HEK293T (cell line): ENCODE results near the gene MGLL.

Experiments used
- CTCF ChIA-PET: fragments of 350-600 bp; formaldehyde crosslinking; extraction: SDS; loops from one replicate; lab custom pipeline; 2021; ENCODE audit warnings: antibody characterized with exemption, inconsistent platforms; lab: Yijun Ruan, JAX
- POLR2A ChIA-PET: fragments of 350-600 bp; formaldehyde crosslinking; extraction: SDS; loops from one replicate; lab custom pipeline; 2020; ENCODE audit warnings: antibody characterized with exemption, inconsistent platforms; lab: Yijun Ruan, JAX
- DNase-seq: peaks from one replicate; pipeline ENCODE4 v3.0.0; 2012; ENCODE audit warnings: mixed read lengths; ENCODE audit errors: extremely low spot score
- ARNT ChIP-seq: fragments of 450-650 bp; IDR thresholded peaks from 2 replicates; pipeline ENCODE4 v1.6.1; 2017; ENCODE audit warnings: mild to moderate bottlenecking
- BHLHE40 ChIP-seq: fragments of 450-650 bp; IDR thresholded peaks from 2 replicates; pipeline ENCODE4 v1.6.1; 2016; ENCODE audit warnings: mild to moderate bottlenecking, moderate library complexity, borderline replicate concordance
- CTBP1 ChIP-seq: fragments of 450-650 bp; IDR thresholded peaks from 2 replicates; pipeline ENCODE4 v1.6.1; 2016; ENCODE audit warnings: borderline replicate concordance
- ELF4 ChIP-seq: fragments of 450-650 bp; IDR thresholded peaks from 2 replicates; pipeline ENCODE4 v1.6.1; 2017; ENCODE audit warnings: antibody characterized with exemption
- FOXA1 ChIP-seq: fragments of 450-650 bp; IDR thresholded peaks from 2 replicates; pipeline ENCODE4 v1.6.1; 2016; ENCODE audit warnings: mild to moderate bottlenecking
- FOXK2 ChIP-seq: fragments of 450-650 bp; IDR thresholded peaks from 2 replicates; pipeline ENCODE4 v1.6.1; 2016; ENCODE audit warnings: mild to moderate bottlenecking
- FOXM1 ChIP-seq: fragments of 450-650 bp; IDR thresholded peaks from 2 replicates; pipeline ENCODE4 v1.6.1; 2017; ENCODE audit warnings: mild to moderate bottlenecking, borderline replicate concordance
- HDGF ChIP-seq: fragments of 450-650 bp; IDR thresholded peaks from 2 replicates; pipeline ENCODE4 v1.6.1; 2017; ENCODE audit warnings: antibody characterized with exemption, borderline replicate concordance
- L3MBTL2 ChIP-seq: fragments of 450-650 bp; conservative IDR thresholded peaks from 2 replicates; pipeline ENCODE4 v1.6.1; 2016; ENCODE audit warnings: mild to moderate bottlenecking
- LEF1 ChIP-seq: fragments of 450-650 bp; IDR thresholded peaks from 2 replicates; pipeline ENCODE4 v1.6.1; 2017; ENCODE audit warnings: mild to moderate bottlenecking, borderline replicate concordance
- NFRKB ChIP-seq: fragments of 450-650 bp; IDR thresholded peaks from 2 replicates; pipeline ENCODE4 v1.6.1; 2016; ENCODE audit warnings: mild to moderate bottlenecking, moderate library complexity
- SP1 ChIP-seq: fragments of 450-650 bp; IDR thresholded peaks from 2 replicates; pipeline ENCODE4 v1.6.1; 2017
- SUZ12 ChIP-seq: fragments of 450-650 bp; IDR thresholded peaks from 2 replicates; pipeline ENCODE4 v1.6.1; 2016; ENCODE audit warnings: mild to moderate bottlenecking
- TARDBP ChIP-seq: fragments of 450-650 bp; IDR thresholded peaks from 2 replicates; pipeline ENCODE4 v1.6.1; 2016
- ZNF384 ChIP-seq: fragments of 450-650 bp; IDR thresholded peaks from 2 replicates; pipeline ENCODE4 v1.6.1; 2016
- TF ChIP-seq, protein P1 (sequence below): fragments of 450-650 bp; IDR thresholded peaks from 2 replicates; pipeline ENCODE4 v1.6.1; 2016

Gene MGLL

DNA sequence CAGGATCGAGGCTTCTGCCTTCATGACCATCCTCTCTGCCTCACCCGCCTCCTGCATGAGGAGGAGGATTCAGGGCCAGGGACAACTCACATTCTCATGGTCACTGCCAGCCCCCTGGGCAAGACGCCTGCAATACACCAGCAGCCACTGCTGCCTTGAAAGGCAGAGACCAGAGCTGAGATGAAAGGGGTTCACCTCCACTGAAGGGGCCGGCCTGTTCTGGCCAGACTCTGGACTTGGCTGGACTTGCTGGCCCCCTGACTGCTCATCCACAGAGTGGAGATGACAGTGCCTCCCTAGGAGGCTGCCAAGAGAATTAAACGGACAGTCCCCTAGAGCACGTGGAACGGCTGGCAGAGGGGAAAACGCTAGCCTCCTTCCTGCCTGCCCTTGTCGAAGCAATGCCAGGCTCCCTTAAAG is 35.2 kb downstream of the MGLL start:
- ChIA-PET CTCF (no interaction called here), POLR2A (no interaction called here)

DNA sequence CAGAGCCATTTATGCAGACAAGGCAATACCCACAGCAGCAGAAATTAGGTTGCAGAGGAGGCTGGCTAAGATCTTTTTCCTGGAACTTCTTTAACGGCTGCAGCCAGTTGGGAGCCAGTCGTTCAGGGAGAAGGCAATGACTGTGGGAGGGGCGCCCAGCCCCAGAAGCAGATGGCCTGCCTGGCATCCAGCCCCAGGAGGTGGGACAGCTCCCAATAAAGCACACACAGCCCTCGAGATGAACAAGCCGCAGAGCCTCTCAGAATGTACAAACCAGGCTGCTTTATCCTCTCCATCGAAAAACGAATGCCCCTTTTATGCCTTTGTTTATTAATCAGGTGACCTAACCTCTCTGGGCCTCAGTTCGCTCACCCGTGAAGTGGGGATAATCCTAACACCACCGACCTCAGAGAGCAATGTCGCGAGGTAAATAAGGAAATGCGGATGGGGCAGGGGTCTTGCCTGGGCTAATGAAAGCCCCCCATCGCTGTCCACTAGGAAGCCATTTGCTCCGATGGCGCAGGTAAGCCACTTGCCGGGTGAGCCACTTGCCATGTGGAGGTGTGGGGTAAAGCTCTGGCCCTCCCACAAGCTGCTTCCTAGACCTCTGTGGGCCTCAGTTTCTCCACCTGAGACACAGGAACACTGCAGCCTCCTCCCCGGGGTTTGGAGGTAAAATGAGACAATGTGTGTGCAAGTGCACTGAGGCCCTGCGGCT is 35.8 kb downstream of the MGLL start:
- ChIA-PET CTCF (no interaction called here), POLR2A (no interaction called here)
- no peak for DNase-seq
- TF ChIP-seq FOXK2 (no peak), FOXA1 (no peak), FOXM1 (no peak), NFRKB (no peak), ZNF384 (no peak), CTBP1 (no peak), TARDBP (no peak), BHLHE40 (no peak), ELF4 (no peak)
- TF ChIP-seq, protein P1, sequence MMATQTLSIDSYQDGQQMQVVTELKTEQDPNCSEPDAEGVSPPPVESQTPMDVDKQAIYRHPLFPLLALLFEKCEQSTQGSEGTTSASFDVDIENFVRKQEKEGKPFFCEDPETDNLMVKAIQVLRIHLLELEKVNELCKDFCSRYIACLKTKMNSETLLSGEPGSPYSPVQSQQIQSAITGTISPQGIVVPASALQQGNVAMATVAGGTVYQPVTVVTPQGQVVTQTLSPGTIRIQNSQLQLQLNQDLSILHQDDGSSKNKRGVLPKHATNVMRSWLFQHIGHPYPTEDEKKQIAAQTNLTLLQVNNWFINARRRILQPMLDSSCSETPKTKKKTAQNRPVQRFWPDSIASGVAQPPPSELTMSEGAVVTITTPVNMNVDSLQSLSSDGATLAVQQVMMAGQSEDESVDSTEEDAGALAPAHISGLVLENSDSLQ, result no peak

More for the DNA sequence above, 35.2 kb downstream of the MGLL start:
- DNase-seq, result no peak
- TF ChIP-seq FOXA1, result no peak
- TF ChIP-seq ELF4, result no peak
- TF ChIP-seq BHLHE40, result no peak
- TF ChIP-seq HDGF, result no peak
- no peak for TF ChIP-seq FOXK2
- no peak for TF ChIP-seq LEF1
- no peak for TF ChIP-seq NFRKB
- no peak for TF ChIP-seq CTBP1
- TF ChIP-seq ARNT, result no peak
- no peak for TF ChIP-seq SP1
- TF ChIP-seq, protein P1, result no peak
- no peak for TF ChIP-seq ZNF384
- TF ChIP-seq TARDBP, result no peak
- no peak for TF ChIP-seq SUZ12
- no peak for TF ChIP-seq FOXM1
- no peak for TF ChIP-seq L3MBTL2

DNA sequence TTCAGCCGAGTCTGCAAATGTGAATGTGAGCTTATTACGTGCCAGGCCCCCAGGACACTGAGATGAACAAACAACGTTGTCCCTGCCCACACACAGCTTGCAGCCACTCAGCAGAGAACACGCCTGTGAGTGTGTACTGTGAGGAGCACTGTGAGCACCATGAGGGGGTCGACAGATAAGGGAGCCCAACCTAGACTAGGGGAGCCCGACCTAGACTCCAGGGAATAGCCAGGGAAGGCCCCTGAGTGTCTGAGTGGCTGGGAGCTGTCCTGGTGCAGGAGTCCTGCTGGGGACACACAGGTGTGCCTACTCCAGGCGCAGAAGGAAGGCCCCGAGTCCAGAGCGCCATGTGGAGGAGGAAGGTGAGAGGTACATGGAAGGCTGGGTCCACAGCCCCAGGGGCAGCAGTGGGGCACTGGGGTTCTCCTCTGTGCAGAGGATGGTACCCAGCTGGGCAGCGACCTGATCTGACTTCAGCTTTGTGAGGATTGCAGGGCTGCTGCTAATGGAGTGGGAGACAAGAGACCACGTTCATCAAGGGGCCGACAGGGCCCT is 36.5 kb downstream of the MGLL start:
- CTCF ChIA-PET, result no interaction called here
- DNase-seq, result no peak
- TF ChIP-seq FOXM1, result no peak
- no peak for TF ChIP-seq LEF1
- TF ChIP-seq SP1, result no peak
- TF ChIP-seq BHLHE40, result no peak
- no peak for TF ChIP-seq L3MBTL2
- POLR2A ChIA-PET, result no interaction called here

GRCh38 chr3:127784865-127785710 is 37.2 kb downstream of the MGLL start:
- POLR2A ChIA-PET, result no interaction called here
- no peak for DNase-seq
- CTCF ChIA-PET, result no interaction called here
- TF ChIP-seq CTBP1, result no peak
- TF ChIP-seq L3MBTL2, result no peak

- no peak for DNase-seq
- no peak for TF ChIP-seq FOXM1
- TF ChIP-seq BHLHE40, result no peak
- no peak for TF ChIP-seq ELF4
- TF ChIP-seq LEF1, result no peak
- TF ChIP-seq ZNF384, result no peak
- no peak for TF ChIP-seq SP1
- TF ChIP-seq FOXA1, result no peak
- TF ChIP-seq, protein P1, result no peak
- no peak for TF ChIP-seq FOXK2
- TF ChIP-seq ARNT, result no peak
- no peak for TF ChIP-seq L3MBTL2
- ChIA-PET POLR2A (no interaction called here), CTCF (no interaction called here)
These were observed 38.0 kb downstream of the MGLL start for GRCh38 chr3:127784283-127784682.

DNA sequence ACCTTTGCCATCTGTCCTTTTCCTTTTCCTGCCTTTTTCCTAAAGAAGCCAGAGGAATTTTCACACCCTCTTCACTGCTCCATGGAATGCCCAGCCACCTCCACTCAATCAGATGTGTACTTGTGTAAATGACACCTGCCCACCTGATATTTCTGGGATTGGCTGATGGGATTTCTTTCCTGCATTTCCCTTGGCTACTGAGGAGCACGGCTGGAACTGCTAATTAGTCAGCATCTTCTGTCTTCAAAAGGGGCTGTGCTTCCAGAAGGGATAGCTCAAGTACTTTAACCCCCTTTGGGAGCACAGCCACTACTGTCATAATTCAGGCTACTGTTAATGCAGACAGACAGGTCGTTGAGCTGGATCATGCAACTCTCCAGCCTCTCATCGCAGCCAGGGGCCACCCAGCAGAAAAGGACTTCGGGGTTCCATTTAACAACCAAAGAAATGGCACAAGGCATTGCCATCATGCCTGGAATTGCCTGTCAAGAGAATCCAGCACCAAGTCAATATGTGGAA is 38.6 kb downstream of the MGLL start:
- POLR2A ChIA-PET, result no interaction called here

More for the DNA sequence above, 38.6 kb downstream of the MGLL start:
- no peak for DNase-seq
- TF ChIP-seq FOXA1 (no peak), ELF4 (no peak), HDGF (no peak), CTBP1 (no peak), L3MBTL2 (no peak), SUZ12 (no peak), SP1 (no peak), NFRKB (no peak), ARNT (no peak), FOXK2 (no peak), FOXM1 (no peak), ZNF384 (no peak)
- TF ChIP-seq, protein P1, result no peak
- CTCF ChIA-PET, result no interaction called here
